IMR-90 (cell line): ENCODE data around the gene AQP12B. TPM values are rescaled to one million over a fixed set of nuclear protein-coding genes. Genes with fewer than 3 reads are reported as not detected.

ENCODE experiments used
- ATAC-seq: fragments of 200-7000 bp; cut with Tn5 transposase; 2 replicates; pipeline ENCODE4 v1.9.1; 2020; ENCODE audit warnings: low read depth, mild to moderate bottlenecking, moderate library complexity
- BruUV-seq: library from RNA; stranded (reverse); fragments of 400-500 nt; replicated peaks from 2 replicates; lab custom pipeline; 2021; lab: Mats Ljungman, UMichigan
- CTCF ChIA-PET: fragments of 300-600 bp; formaldehyde crosslinking; extraction: SDS; loops from one replicate; lab custom pipeline; 2021; ENCODE audit warnings: antibody characterized with exemption; lab: Yijun Ruan, JAX
- POLR2A ChIA-PET: fragments of 300-600 bp; sonication (Branson Sonifier 250); formaldehyde crosslinking; loops from one replicate; lab custom pipeline; 2022; ENCODE audit warnings: antibody characterized with exemption; ENCODE audit not compliant: unreplicated experiment; lab: Charles Lee
- DNase-seq: peaks from one replicate; pipeline ENCODE4 v3.0.0; 2013
- H2AFZ ChIP-seq: replicated peaks from 2 replicates; pipeline ENCODE3; 2013; ENCODE audit warnings: low read length, mild to moderate bottlenecking; ENCODE audit not compliant: poor library complexity
- H2AK5ac ChIP-seq: 2 replicates; pipeline ENCODE4 v1.6.1; 2013; ENCODE audit warnings: low read depth, low read length, inconsistent platforms
- H2AK9ac ChIP-seq: replicated peaks from 2 replicates; pipeline ENCODE3; 2013; ENCODE audit warnings: mild to moderate bottlenecking, low read depth, low read length, moderate library complexity; ENCODE audit not compliant: poor library complexity
- H2BK120ac ChIP-seq: 2 replicates; pipeline ENCODE4 v1.6.1; 2013; ENCODE audit warnings: low read depth, low read length, inconsistent platforms
- H2BK15ac ChIP-seq: 3 replicates; pipeline ENCODE4 v1.6.1; 2013; ENCODE audit warnings: low read depth, low read length, inconsistent platforms
- H2BK20ac ChIP-seq: 2 replicates; pipeline ENCODE4 v1.6.1; 2013; ENCODE audit warnings: low read depth, mild to moderate bottlenecking, inconsistent platforms, low read length, moderate library complexity
- H2BK5ac ChIP-seq: 2 replicates; pipeline ENCODE4 v1.6.1; 2013; ENCODE audit warnings: mild to moderate bottlenecking, low read depth, low read length, inconsistent platforms; ENCODE audit not compliant: poor library complexity, severe bottlenecking
- H3K14ac ChIP-seq: replicated peaks from 2 replicates; pipeline ENCODE4 v1.6.1; 2013; ENCODE audit warnings: low read depth, low read length, inconsistent platforms
- H3K18ac ChIP-seq: 2 replicates; pipeline ENCODE4 v1.6.1; 2013; ENCODE audit warnings: low read depth, low read length, control low read depth
- H3K23ac ChIP-seq: 2 replicates; pipeline ENCODE4 v1.6.1; 2013; ENCODE audit warnings: low read depth, low read length, inconsistent platforms
- H3K27ac ChIP-seq: 2 replicates; pipeline ENCODE4 v1.5.1; 2013; ENCODE audit warnings: mild to moderate bottlenecking, control low read depth, low read length; ENCODE audit not compliant: insufficient read depth
- H3K27me3 ChIP-seq: 2 replicates; pipeline ENCODE4 v1.6.1; 2013; ENCODE audit warnings: low read length; ENCODE audit not compliant: control insufficient read depth, insufficient read depth
- H3K36me3 ChIP-seq: 2 replicates; pipeline ENCODE4 v1.6.1; 2013; ENCODE audit warnings: low read length, mixed read lengths; ENCODE audit not compliant: control insufficient read depth, insufficient read depth
- H3K4ac ChIP-seq: 2 replicates; pipeline ENCODE4 v1.6.1; 2013; ENCODE audit warnings: low read depth, low read length, inconsistent platforms
- H3K4me1 ChIP-seq: 2 replicates; pipeline ENCODE4 v1.6.1; 2013; ENCODE audit warnings: low read length, mixed read lengths; ENCODE audit not compliant: control insufficient read depth, insufficient read depth
- H3K4me2 ChIP-seq: 2 replicates; pipeline ENCODE4 v1.6.1; 2013; ENCODE audit warnings: low read depth, mild to moderate bottlenecking, control low read depth, low read length, moderate library complexity
- H3K4me3 ChIP-seq: 2 replicates; pipeline ENCODE4 v1.5.1; 2013; ENCODE audit warnings: low read depth, mild to moderate bottlenecking, control low read depth, low read length, moderate library complexity; ENCODE audit not compliant: insufficient read depth
- H3K56ac ChIP-seq: 2 replicates; pipeline ENCODE4 v1.6.1; 2013; ENCODE audit warnings: low read length, inconsistent platforms; ENCODE audit not compliant: insufficient read depth; ENCODE audit errors: extremely low read depth
- H3K79me1 ChIP-seq, 2 experiments: 2 replicates each; pipeline ENCODE4 v1.6.1; 2013; ENCODE audit warnings: low read length in 2 of 2, inconsistent platforms in 1 of 2, low read depth in 1 of 2
- H3K9ac ChIP-seq: 2 replicates; pipeline ENCODE4 v1.6.1; 2013; ENCODE audit warnings: low read depth, low read length, control low read depth
- H3K9me1 ChIP-seq: 2 replicates; pipeline ENCODE4 v1.6.1; 2013; ENCODE audit warnings: low read length, inconsistent platforms; ENCODE audit not compliant: insufficient read depth
- H3K9me3 ChIP-seq: 2 replicates; pipeline ENCODE4 v1.6.1; 2013; ENCODE audit warnings: low read length; ENCODE audit not compliant: control insufficient read depth, insufficient read depth
- H4K20me1 ChIP-seq: 2 replicates; pipeline ENCODE4 v1.6.1; 2013; ENCODE audit warnings: low read length, inconsistent platforms; ENCODE audit not compliant: insufficient read depth
- H4K5ac ChIP-seq: 2 replicates; pipeline ENCODE4 v1.6.1; 2013; ENCODE audit warnings: mild to moderate bottlenecking, low read depth, low read length, control low read depth
- H4K8ac ChIP-seq, 2 experiments: 2 replicates each; pipeline ENCODE4 v1.6.1; 2013; ENCODE audit warnings: low read depth in 2 of 2, low read length in 2 of 2, control low read depth in 1 of 2, inconsistent platforms in 1 of 2
- H4K91ac ChIP-seq: 2 replicates; pipeline ENCODE4 v1.6.1; 2013; ENCODE audit warnings: low read depth, low read length, inconsistent platforms; ENCODE audit not compliant: insufficient read depth
- BHLHE40 ChIP-seq: fragments of 150-350 bp; IDR thresholded peaks from 2 replicates; pipeline ENCODE4 v1.6.1; 2016; ENCODE audit warnings: mild to moderate bottlenecking, low read depth, low read length
- CEBPB ChIP-seq: IDR thresholded peaks from 2 replicates; pipeline ENCODE4 v1.6.1; 2012; ENCODE audit warnings: low read depth, low read length, improper control_type of control experiment
- CHD1 ChIP-seq: IDR thresholded peaks from 2 replicates; pipeline ENCODE4 v1.6.1; 2012; ENCODE audit warnings: low read depth, low read length, improper control_type of control experiment
- ELK1 ChIP-seq: fragments of 150-350 bp; IDR thresholded peaks from 2 replicates; pipeline ENCODE4 v1.6.1; 2016; ENCODE audit warnings: low read depth, mild to moderate bottlenecking, low read length, moderate library complexity, borderline replicate concordance
- FOS ChIP-seq: fragments of 150-350 bp; IDR thresholded peaks from 2 replicates; pipeline ENCODE4 v1.6.1; 2016; ENCODE audit warnings: low read depth, low read length
- MAFK ChIP-seq: IDR thresholded peaks from 2 replicates; pipeline ENCODE4 v1.6.1; 2012; ENCODE audit warnings: low read depth, low read length, improper control_type of control experiment
- MAZ ChIP-seq: IDR thresholded peaks from 2 replicates; pipeline ENCODE4 v1.6.1; 2012; ENCODE audit warnings: low read depth, mild to moderate bottlenecking, low read length, improper control_type of control experiment, moderate library complexity, borderline replicate concordance
- MXI1 ChIP-seq: IDR thresholded peaks from 2 replicates; pipeline ENCODE4 v1.6.1; 2012; ENCODE audit warnings: low read depth, mild to moderate bottlenecking, low read length, moderate library complexity, borderline replicate concordance
- NFE2L2 ChIP-seq: fragments of 150-350 bp; IDR thresholded peaks from 2 replicates; pipeline ENCODE4 v1.6.1; 2016; ENCODE audit warnings: low read depth, mild to moderate bottlenecking, low read length
- POLR2A ChIP-seq: IDR thresholded peaks from 2 replicates; pipeline ENCODE4 v1.6.1; 2012; ENCODE audit warnings: mild to moderate bottlenecking, low read depth, low read length
- RAD21 ChIP-seq: IDR thresholded peaks from 2 replicates; pipeline ENCODE4 v1.6.1; 2012; ENCODE audit warnings: low read length, improper control_type of control experiment
- RCOR1 ChIP-seq: IDR thresholded peaks from 2 replicates; pipeline ENCODE4 v1.6.1; 2012; ENCODE audit warnings: mild to moderate bottlenecking, low read length, improper control_type of control experiment; ENCODE audit not compliant: insufficient replicate concordance
- RFX5 ChIP-seq: IDR thresholded peaks from 2 replicates; pipeline ENCODE4 v1.8.0; 2012; ENCODE audit warnings: low read depth, mild to moderate bottlenecking, low read length, moderate library complexity
- SMC3 ChIP-seq: fragments of 150-350 bp; IDR thresholded peaks from 2 replicates; pipeline ENCODE4 v1.6.1; 2016; ENCODE audit warnings: low read depth, mild to moderate bottlenecking, antibody characterized with exemption, low read length, moderate library complexity
- WGBS, 2 experiments: methylation state at CpG; one replicate each; pipeline versions ENCODE4 v1.1.5 to v1.1.7; 2013; ENCODE audit warnings: missing lambda C conversion rate in 2 of 2; ENCODE audit not compliant: insufficient read length in 1 of 2; ENCODE audit errors: extremely low coverage in 2 of 2; 5-methylcytosine and 5-hydroxymethylcytosine counted together
- dilution Hi-C: fragments of 300-500 bp; cut with HindIII; formaldehyde crosslinking; loops from one replicate; pipeline ENCODE4 v1.14.3; 2018; ENCODE audit warnings: low sequenced_read_pairs; ENCODE audit not compliant: unreplicated experiment
- in situ Hi-C: fragments of 300-500 bp; cut with MboI; formaldehyde crosslinking; loops from 3 replicates; pipeline ENCODE4 v1.14.3; 2019; ENCODE audit warnings: low sequenced_read_pairs, inconsistent platforms, mixed read lengths
- intact Hi-C: fragments of 100-400 bp; cut with micrococcal nuclease; formaldehyde crosslinking; loops from 2 replicates; pipeline ENCODE4 v1.10.0; 2022
- polyA plus RNA-seq, 3 experiments: library from polyadenylated mRNA; depleted of rRNA; stranded (reverse); fragments of >200 nt; gene quantifications; 2 replicates each; pipeline ENCODE4 v1.2.3, GENCODE V29; 2012; ENCODE audit warnings: low replicate concordance in 1 of 3
- total RNA-seq: library from RNA; depleted of rRNA; stranded (reverse); fragments of >200 nt; gene quantifications from 2 replicates; pipeline ENCODE4 v1.2.3, GENCODE V29; 2012
- TF ChIP-seq, protein P1 (sequence below): fragments of 150-350 bp; IDR thresholded peaks from 2 replicates; pipeline ENCODE4 v1.6.1; 2017; ENCODE audit warnings: mild to moderate bottlenecking, antibody characterized with exemption, low read length, low read depth
- TF ChIP-seq, protein P2 (sequence below): conservative IDR thresholded peaks from 2 replicates; pipeline ENCODE4 v1.5.1; 2012; ENCODE audit warnings: mild to moderate bottlenecking, low read depth, low read length, improper control_type of control experiment

Gene AQP12B
- total and polyA plus RNA-seq, 2 of the 4 experiments (the other 2 are of a cell fraction) = not detected

DNA sequence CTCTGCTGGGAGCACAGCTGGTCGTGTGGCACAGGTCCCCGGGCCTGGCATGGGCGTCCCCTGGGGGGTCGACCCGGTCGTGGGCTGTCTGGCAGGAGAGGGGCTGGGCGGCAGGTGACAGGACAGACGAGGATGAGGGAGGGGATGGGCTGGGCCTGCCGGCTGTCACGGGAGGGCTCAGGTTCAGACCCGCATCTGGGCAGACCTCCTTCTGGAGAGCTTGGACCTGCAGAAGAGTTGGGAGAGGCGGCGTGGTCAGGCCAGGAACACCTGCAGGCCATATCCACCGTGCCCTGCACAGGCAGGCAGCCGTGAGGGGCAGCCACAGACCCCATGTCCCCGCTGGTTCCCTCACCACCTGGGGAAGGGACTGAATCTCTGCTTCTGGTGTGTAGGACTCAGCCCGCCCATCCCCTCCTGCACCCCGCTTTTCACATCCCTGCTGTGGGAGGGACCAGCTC lies 34.5 kb upstream of the AQP12B start:
- dilution Hi-C loops = no loop called here
- no peak overlapping the region for H3K56ac ChIP-seq
- H2BK15ac ChIP-seq = no peak overlapping the region
- H3K9me1 ChIP-seq = no peaks in the 10 kb centered on the region
- no peak overlapping the region for H3K14ac ChIP-seq
- no peak overlapping the region for H2AFZ ChIP-seq
- no peak for DNase-seq
- H3K4ac ChIP-seq = no peak overlapping the region
- H4K5ac ChIP-seq = no peak overlapping the region
- no peak overlapping the region for H3K4me2 ChIP-seq
- H2BK5ac ChIP-seq = no peak overlapping the region
- H3K36me3 ChIP-seq = no peaks in the 10 kb centered on the region
- H3K23ac ChIP-seq = no peak overlapping the region
- H2BK120ac ChIP-seq = no peak overlapping the region
- H3K27me3 ChIP-seq = peaks cover 44% of the 10 kb centered on the region; the same call in 1 of the 2 replicates
- no peaks in the 10 kb centered on the region for H3K9me3 ChIP-seq
- no peak overlapping the region for H3K4me3 ChIP-seq
- POLR2A ChIA-PET = no interaction called here
- no TSS peak for BruUV-seq
- no peak overlapping the region for H4K91ac ChIP-seq
- no peaks in the 10 kb centered on the region for H4K20me1 ChIP-seq
- no peak overlapping the region for H4K8ac ChIP-seq
- H2AK5ac ChIP-seq = no peak overlapping the region
- intact Hi-C loops = no loop called here
- no peak overlapping the region for H3K18ac ChIP-seq
- H3K79me1 ChIP-seq = no peaks in the 10 kb centered on the region
- in situ Hi-C loops = no loop called here
- H3K27ac ChIP-seq = no peak overlapping the region
- ATAC-seq = no peak
- TF ChIP-seq FOS (no peak), RCOR1 (no peak), NFE2L2 (no peak), POLR2A (no peak), CEBPB (no peak), MAFK (no peak), BHLHE40 (no peak), CHD1 (no peak), MXI1 (no peak), ELK1 (no peak), MAZ (no peak), RAD21 (no peak), RFX5 (no peak), SMC3 (no peak)
- TF ChIP-seq, protein P1, sequence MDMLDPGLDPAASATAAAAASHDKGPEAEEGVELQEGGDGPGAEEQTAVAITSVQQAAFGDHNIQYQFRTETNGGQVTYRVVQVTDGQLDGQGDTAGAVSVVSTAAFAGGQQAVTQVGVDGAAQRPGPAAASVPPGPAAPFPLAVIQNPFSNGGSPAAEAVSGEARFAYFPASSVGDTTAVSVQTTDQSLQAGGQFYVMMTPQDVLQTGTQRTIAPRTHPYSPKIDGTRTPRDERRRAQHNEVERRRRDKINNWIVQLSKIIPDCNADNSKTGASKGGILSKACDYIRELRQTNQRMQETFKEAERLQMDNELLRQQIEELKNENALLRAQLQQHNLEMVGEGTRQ = no peak
- TF ChIP-seq, protein P2, sequence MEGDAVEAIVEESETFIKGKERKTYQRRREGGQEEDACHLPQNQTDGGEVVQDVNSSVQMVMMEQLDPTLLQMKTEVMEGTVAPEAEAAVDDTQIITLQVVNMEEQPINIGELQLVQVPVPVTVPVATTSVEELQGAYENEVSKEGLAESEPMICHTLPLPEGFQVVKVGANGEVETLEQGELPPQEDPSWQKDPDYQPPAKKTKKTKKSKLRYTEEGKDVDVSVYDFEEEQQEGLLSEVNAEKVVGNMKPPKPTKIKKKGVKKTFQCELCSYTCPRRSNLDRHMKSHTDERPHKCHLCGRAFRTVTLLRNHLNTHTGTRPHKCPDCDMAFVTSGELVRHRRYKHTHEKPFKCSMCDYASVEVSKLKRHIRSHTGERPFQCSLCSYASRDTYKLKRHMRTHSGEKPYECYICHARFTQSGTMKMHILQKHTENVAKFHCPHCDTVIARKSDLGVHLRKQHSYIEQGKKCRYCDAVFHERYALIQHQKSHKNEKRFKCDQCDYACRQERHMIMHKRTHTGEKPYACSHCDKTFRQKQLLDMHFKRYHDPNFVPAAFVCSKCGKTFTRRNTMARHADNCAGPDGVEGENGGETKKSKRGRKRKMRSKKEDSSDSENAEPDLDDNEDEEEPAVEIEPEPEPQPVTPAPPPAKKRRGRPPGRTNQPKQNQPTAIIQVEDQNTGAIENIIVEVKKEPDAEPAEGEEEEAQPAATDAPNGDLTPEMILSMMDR = no peak
- CTCF ChIA-PET = no interaction called here
- no peak overlapping the region for H3K9ac ChIP-seq
- no peak overlapping the region for H2BK20ac ChIP-seq
- H2AK9ac ChIP-seq = no peak overlapping the region
- 60% methylated on average over 1 of the region's 18 CpGs; no CpG with 5 or more reads in 1 of the 2 experiments for WGBS, 2 experiments
- no peaks in the 10 kb centered on the region for H3K4me1 ChIP-seq
